Transverse colon (tissue), 4 donors: ENCODE data around the gene MDN1.

Source experiments
- CTCF ChIP-seq, 5 experiments: fragments of 200-600 bp in 3 of 5; fragments of 450-650 bp in 2 of 5; sonication (generic) in 3 of 5; IDR thresholded peaks; 1 replicate in 2 of 5; 2 replicates in 3 of 5; pipeline ENCODE4 v1.5.1; 2016 to 2017; ENCODE audit warnings: antibody characterized with exemption in 5 of 5, inconsistent platforms in 3 of 5, mild to moderate bottlenecking in 2 of 5, moderate library complexity in 1 of 5
- EP300 ChIP-seq: sonication (generic); formaldehyde crosslinking; IDR thresholded peaks from one replicate; pipeline ENCODE4 v1.6.1; 2017; ENCODE audit warnings: antibody characterized with exemption, low read depth
- POLR2A ChIP-seq: fragments of 450-650 bp; IDR thresholded peaks from one replicate; pipeline ENCODE4 v1.6.1; 2016; ENCODE audit warnings: antibody characterized with exemption, mild to moderate bottlenecking, moderate library complexity
- POLR2AphosphoS5 ChIP-seq, 3 donors: sonication (generic); formaldehyde crosslinking; IDR thresholded peaks; one replicate each; pipeline ENCODE4 v1.6.1; 2016; ENCODE audit warnings: antibody characterized with exemption in 3 of 3

- TF ChIP-seq CTCF (IDR thresholded peaks at IDR 0.05) (no peak), POLR2AphosphoS5 (IDR thresholded peaks at IDR 0.05) (no peak), POLR2A (no peak), EP300 (no peak)
Measured at GRCh38 chr6:89678531-89678930, 141.1 kb downstream of the MDN1 start.
